Stimulated activated CD4-positive, alpha-beta T cell treated with anti-CD3 and anti-CD28 coated beads, Interleukin-12 subunit alpha, Interleukin-12 subunit beta, amount 100 ng/mL, for 48 hours (primary cell): Measurements from ENCODE around the gene LDLRAP1.
A peak's percentile ranks its signal among the peaks of the same experiment; 100 is the strongest.

Experiments used
- DNase-seq, 3 donors: peaks; one replicate each; pipeline ENCODE4 v3.0.0-alpha.2; 2020; ENCODE audit warnings: low read depth in 2 of 3, low spot score in 1 of 3

LDLRAP1 gene

GRCh38 chr1:25541889-25542658 lies 1.3 kb upstream of the LDLRAP1 start:
- no peak for DNase-seq

GRCh38 chr1:25543005-25543424 lies 391 bp upstream of the LDLRAP1 start:
- DNase-seq = no peak

GRCh38 chr1:25544243-25544764 lies 898 bp downstream of the LDLRAP1 start:
- DNase-seq = no peak

- no peak for DNase-seq
These were observed 1.4 kb downstream of the LDLRAP1 start for GRCh38 chr1:25544819-25545218.

GRCh38 chr1:25545767-25546166 lies 2.4 kb downstream of the LDLRAP1 start:
- no peak for DNase-seq

- DNase-seq = no peak
These were observed 2.8 kb downstream of the LDLRAP1 start for GRCh38 chr1:25546193-25546592.

GRCh38 chr1:25548601-25549000 lies 5.2 kb downstream of the LDLRAP1 start:
- no peak for DNase-seq

GRCh38 chr1:25549273-25550154 lies 6.1 kb downstream of the LDLRAP1 start:
- peak; percentile 61 to 87 (median 82) for DNase-seq

- DNase-seq = no peak
These were observed 6.7 kb downstream of the LDLRAP1 start for GRCh38 chr1:25550155-25550506.

- DNase-seq = no peak
These were observed 7.4 kb downstream of the LDLRAP1 start for GRCh38 chr1:25550683-25551310.

- no peak for DNase-seq
These were observed 10.5 kb downstream of the LDLRAP1 start for GRCh38 chr1:25553749-25554429.

GRCh38 chr1:25554430-25554780 lies 11.0 kb downstream of the LDLRAP1 start:
- DNase-seq = no peak

- DNase-seq = no peak
These were observed 11.7 kb downstream of the LDLRAP1 start for GRCh38 chr1:25554886-25555752.

- no peak for DNase-seq
These were observed 12.3 kb downstream of the LDLRAP1 start for GRCh38 chr1:25555753-25556092.

GRCh38 chr1:25556132-25556670 lies 12.8 kb downstream of the LDLRAP1 start:
- DNase-seq = no peak

- DNase-seq = no peak
These were observed 13.5 kb downstream of the LDLRAP1 start for GRCh38 chr1:25556791-25557476.

- no peak for DNase-seq
These were observed 14.1 kb downstream of the LDLRAP1 start for GRCh38 chr1:25557543-25557942.

GRCh38 chr1:25559031-25559430 lies 15.6 kb downstream of the LDLRAP1 start:
- DNase-seq = no peak

- no peak for DNase-seq
These were observed 16.6 kb downstream of the LDLRAP1 start for GRCh38 chr1:25560001-25560400.
